Skeletal muscle tissue (tissue), 4 donors: Measurements from ENCODE around the gene PRRC1. TPM values are rescaled to one million over a fixed set of nuclear protein-coding genes. Genes with fewer than 3 reads are reported as not detected.

Experiments used
- H3K27ac ChIP-seq: one replicate; pipeline ENCODE4 v1.7.0; 2013; ENCODE audit warnings: mild to moderate bottlenecking, low read depth, low read length, inconsistent platforms
- H3K27me3 ChIP-seq, 3 donors: one replicate each; pipeline ENCODE4 v1.7.0; 2013; ENCODE audit warnings: low read length in 3 of 3; ENCODE audit not compliant: control insufficient read depth in 3 of 3, insufficient read depth in 3 of 3
- H3K36me3 ChIP-seq, 3 donors: one replicate each; pipeline ENCODE4 v1.7.0; 2013; ENCODE audit warnings: low read length in 3 of 3; ENCODE audit not compliant: control insufficient read depth in 3 of 3, insufficient read depth in 3 of 3
- H3K4me1 ChIP-seq, 3 donors: one replicate each; pipeline ENCODE4 v1.7.0; 2013; ENCODE audit warnings: low read length in 3 of 3, mild to moderate bottlenecking in 3 of 3; ENCODE audit not compliant: control insufficient read depth in 3 of 3, insufficient read depth in 3 of 3
- H3K4me3 ChIP-seq, 3 donors: one replicate each; pipeline ENCODE4 v1.7.0; 2013; ENCODE audit warnings: low read length in 3 of 3
- H3K9ac ChIP-seq, 3 donors: one replicate each; pipeline ENCODE4 v1.7.0; 2013; ENCODE audit warnings: low read length in 3 of 3, mild to moderate bottlenecking in 3 of 3, moderate library complexity in 2 of 3, low read depth in 1 of 3
- H3K9me3 ChIP-seq, 3 donors: one replicate each; pipeline ENCODE4 v1.7.0; 2013; ENCODE audit warnings: low read length in 3 of 3; ENCODE audit not compliant: control insufficient read depth in 3 of 3
- total RNA-seq: library from RNA; depleted of rRNA; stranded (reverse); fragments of >200 nt; gene quantifications from one replicate; pipeline ENCODE4 v1.2.3, GENCODE V29; 2014
- donor health status: Osteomylitis.

The PRRC1 gene
- total RNA-seq, 1 donor from 2014 or later = 34.4 TPM

- Histone ChIP-seq H3K4me3 (no peak overlapping the region), H3K27me3 (no peaks in the 10 kb centered on the region), H3K36me3 (no peaks in the 10 kb centered on the region), H3K4me1 (peaks cover 4 to 13% (median 6%) of the 10 kb centered on the region in 3 donors), H3K9ac (no peak overlapping the region), H3K27ac (no peak overlapping the region), H3K9me3 (no peaks in the 10 kb centered on the region)
Observed at GRCh38 chr5:127601111-127601510, 83.7 kb downstream of the PRRC1 start.

- H3K36me3 ChIP-seq = no peaks in the 10 kb centered on the region
- H3K27ac ChIP-seq = no peak overlapping the region
- H3K9ac ChIP-seq = no peak overlapping the region
- peaks cover 4 to 13% (median 6%) of the 10 kb centered on the region in 3 donors for H3K4me1 ChIP-seq
- no peaks in the 10 kb centered on the region for H3K9me3 ChIP-seq
- no peak overlapping the region for H3K4me3 ChIP-seq
- no peaks in the 10 kb centered on the region for H3K27me3 ChIP-seq
Observed at GRCh38 chr5:127601601-127602000, 84.2 kb downstream of the PRRC1 start.

GRCh38 chr5:127602481-127602880 is 85.0 kb downstream of the PRRC1 start:
- H3K4me3 ChIP-seq = no peak overlapping the region
- H3K9ac ChIP-seq = no peak overlapping the region
- peaks cover 4 to 13% (median 6%) of the 10 kb centered on the region in 3 donors for H3K4me1 ChIP-seq
- H3K27ac ChIP-seq = no peak overlapping the region
- no peaks in the 10 kb centered on the region for H3K27me3 ChIP-seq
- H3K9me3 ChIP-seq = no peaks in the 10 kb centered on the region
- H3K36me3 ChIP-seq = no peaks in the 10 kb centered on the region

GRCh38 chr5:127602896-127603844 is 85.7 kb downstream of the PRRC1 start:
- Histone ChIP-seq H3K9ac (peak overlapping the region in 1 of 3 donors; percentile 22), H3K4me3 (no peak overlapping the region), H3K4me1 (peaks cover 4 to 13% (median 6%) of the 10 kb centered on the region in 3 donors), H3K27me3 (no peaks in the 10 kb centered on the region), H3K36me3 (no peaks in the 10 kb centered on the region), H3K27ac (peak overlapping the region; percentile 16), H3K9me3 (no peaks in the 10 kb centered on the region)

Other genes with a start within 250 kb of the PRRC1 start
- gene MEGF10, start 226.8 kb upstream of the PRRC1 start, total RNA-seq = 77.8 TPM
- 1.0 TPM for gene CTXN3, start 131.4 kb downstream of the PRRC1 start, total RNA-seq
- gene CCDC192, start 185.8 kb downstream of the PRRC1 start, total RNA-seq = not detected